GM19467 (cell line): ENCODE measurements around the gene UBE2G1.
A peak's percentile ranks its signal among the peaks of the same experiment; 100 is the strongest.

Source experiments
- ATAC-seq: cut with Tn5 transposase; IDR thresholded peaks from one replicate; pipeline ENCODE4 v1.9.1; 2021; ENCODE audit warnings: mild to moderate bottlenecking, moderate library complexity; ENCODE audit not compliant: unreplicated experiment

UBE2G1 gene

GRCh38 chr17:4309897-4310296, 56.6 kb downstream of the UBE2G1 start:
- ATAC-seq: no peak

GRCh38 chr17:4307179-4307930, 59.1 kb downstream of the UBE2G1 start:
- ATAC-seq: no peak

DNA sequence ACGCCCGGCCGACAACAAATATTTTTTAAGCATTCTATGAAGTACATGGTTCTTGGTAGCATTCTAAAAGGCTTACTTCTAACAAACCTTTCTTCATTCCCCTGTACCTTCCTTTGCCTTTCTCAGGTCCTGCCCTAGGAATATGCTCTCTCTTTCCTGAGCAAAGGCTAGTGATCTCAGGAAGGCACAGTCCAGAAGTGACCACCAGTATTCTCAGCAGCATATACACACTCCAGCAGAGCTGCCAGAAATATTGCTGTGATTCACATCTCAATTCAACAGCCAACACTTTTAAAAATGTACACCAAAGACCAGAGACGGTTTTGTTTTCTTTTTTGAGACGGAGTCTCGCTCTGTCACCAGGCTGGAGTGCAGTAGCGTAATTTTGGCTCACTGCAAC, 61.3 kb downstream of the UBE2G1 start:
- ATAC-seq: no peak

DNA sequence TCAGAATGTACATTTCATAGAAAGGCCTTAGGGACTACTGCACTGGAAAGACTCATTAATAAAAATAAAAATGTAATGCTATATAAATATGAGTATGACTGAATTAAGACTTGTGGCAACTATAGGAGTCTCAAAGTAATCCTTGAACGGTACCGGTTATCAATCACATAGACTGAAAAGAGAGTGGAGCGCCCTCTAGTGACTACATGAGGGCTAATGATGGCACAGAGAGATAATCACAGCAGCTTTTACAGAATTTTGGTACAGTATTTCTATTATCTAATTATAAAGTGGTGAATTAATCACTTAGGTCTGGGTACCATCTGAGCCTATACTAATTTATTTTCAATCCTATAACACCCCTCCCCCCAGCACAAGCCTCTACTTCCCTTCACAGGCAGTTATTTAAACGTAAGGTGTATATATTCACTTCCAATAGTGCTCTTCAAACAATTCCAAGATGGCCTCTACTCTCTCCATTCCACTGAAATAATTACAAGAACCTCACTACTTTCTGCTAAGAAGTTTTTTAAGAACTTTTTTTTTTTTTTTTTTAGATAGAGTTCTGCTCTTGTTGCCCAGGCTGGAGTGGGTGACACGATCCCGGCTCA, 62.0 kb downstream of the UBE2G1 start:
- no peak for ATAC-seq

GRCh38 chr17:4301066-4301465, 65.4 kb downstream of the UBE2G1 start:
- ATAC-seq: no peak

- no peak for ATAC-seq
Observed at GRCh38 chr17:4297351-4297750, 69.1 kb downstream of the UBE2G1 start.

GRCh38 chr17:4295686-4296085, 70.8 kb downstream of the UBE2G1 start:
- no peak for ATAC-seq

DNA sequence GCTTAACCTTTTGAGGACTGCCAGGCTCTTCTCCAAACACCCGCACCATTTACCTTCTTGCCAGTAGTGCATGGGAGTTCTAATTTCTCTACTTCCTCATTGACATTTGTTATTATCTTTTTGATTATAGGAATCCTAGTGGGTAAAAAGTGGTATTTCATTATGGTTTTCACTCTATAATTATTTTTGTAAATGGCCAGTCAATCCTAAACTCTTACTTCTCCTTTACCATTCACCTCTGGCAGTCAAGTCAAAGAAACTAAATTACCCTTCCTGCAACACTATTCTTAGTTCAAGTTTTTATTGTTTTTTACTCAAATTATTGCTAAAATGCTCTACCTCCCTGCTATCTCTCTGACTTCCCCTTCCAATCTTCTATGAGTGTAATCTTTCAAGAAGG, 72.9 kb downstream of the UBE2G1 start:
- no peak for ATAC-seq

DNA sequence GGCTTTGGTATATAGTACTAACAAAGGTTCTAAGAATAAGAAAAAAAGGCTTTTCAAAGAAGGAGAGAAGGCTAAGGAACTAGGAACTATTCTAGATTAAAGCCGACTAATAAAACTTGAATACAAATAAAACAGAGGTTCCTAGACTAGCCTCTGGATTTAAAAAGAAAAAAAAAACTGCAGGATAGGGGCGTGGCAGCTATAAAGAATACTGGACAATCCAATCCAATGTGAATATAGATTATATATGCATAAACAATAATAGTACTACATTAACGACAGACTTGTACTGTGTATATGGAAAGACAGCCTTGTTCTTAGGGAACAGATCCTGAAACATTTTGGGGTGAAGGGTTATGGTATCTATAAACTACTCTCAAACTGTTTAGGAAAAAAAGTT, 78.8 kb downstream of the UBE2G1 start:
- ATAC-seq: no peak

- ATAC-seq: no peak
Observed at GRCh38 chr17:4276514-4276913, 90.0 kb downstream of the UBE2G1 start.

GRCh38 chr17:4272972-4273368, 93.5 kb downstream of the UBE2G1 start:
- ATAC-seq: no peak

DNA sequence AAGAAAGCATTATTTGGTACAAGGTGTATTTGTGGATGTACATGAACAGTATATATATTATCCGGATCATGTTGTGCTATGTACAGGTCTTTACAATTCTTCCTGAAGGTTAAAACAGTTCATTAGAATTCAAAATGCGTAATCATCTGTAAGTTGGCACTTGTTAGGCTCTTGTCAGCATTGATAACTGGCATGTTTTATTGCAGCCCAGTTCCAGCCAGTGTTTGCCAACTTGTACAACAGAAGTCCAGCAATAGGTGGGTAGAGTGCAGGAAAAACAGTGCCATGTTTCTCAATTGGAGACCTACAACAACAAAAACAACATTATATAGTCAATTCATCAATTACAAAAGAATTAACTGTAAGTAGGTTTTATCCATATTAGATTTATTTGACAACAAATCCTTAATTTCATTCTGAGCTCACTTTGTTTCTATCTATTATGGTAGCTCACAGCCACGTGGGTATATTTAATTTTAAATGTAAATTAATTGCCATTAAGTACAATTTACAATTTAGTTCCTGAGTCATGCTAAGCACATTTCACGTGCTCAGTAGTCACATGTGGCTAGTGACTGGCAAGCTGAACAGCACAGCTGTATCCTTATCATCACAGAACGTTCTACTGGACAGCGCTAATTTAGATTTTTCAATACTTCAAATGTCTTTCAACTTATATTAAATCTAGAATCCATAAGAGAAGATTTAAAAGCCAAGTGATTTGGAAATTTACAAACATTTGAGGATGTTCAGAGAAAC, 94.1 kb downstream of the UBE2G1 start:
- no peak for ATAC-seq

DNA sequence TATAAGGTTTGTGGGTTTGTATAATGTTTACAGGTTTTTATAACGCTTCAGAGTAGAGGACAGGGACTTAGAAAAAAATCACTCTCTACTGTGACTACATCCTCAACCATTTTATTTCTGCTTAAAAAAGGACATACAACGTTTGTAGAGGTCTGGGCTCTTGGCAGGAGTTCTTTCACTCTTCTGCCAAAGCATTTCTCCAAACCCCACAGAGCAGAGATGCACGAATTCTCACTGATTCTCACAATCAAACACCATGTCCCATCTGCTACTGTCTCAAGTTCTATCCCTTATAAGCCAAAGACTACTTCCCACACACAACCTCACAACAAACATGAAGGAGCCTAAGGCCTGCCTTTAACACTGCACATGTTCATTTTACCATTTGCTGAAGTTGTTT, 95.7 kb downstream of the UBE2G1 start:
- ATAC-seq: no peak

- ATAC-seq: no peak
Observed at GRCh38 chr17:4269915-4270314, 96.6 kb downstream of the UBE2G1 start.

DNA sequence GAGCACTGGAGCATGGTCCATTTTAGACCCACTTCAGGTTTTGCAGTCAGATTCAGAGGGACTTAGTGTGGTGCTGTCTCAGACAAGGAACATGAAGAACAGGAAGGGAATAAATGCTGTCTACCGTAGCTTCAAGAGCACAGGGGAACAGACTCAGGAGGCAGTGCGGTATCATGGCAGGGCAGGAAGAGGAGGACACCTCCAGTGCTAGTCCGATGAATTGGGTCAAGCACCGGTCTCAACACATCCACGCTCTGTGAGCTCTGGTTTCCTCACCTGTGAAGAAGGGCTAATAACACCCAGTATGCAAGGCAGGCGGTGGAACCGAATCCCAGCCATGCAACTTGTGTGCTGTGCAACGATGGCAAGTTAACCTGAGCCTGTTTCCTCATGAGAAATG, 99.1 kb downstream of the UBE2G1 start:
- no peak for ATAC-seq

- no peak for ATAC-seq
Observed at GRCh38 chr17:4266550-4266949, 99.9 kb downstream of the UBE2G1 start.

DNA sequence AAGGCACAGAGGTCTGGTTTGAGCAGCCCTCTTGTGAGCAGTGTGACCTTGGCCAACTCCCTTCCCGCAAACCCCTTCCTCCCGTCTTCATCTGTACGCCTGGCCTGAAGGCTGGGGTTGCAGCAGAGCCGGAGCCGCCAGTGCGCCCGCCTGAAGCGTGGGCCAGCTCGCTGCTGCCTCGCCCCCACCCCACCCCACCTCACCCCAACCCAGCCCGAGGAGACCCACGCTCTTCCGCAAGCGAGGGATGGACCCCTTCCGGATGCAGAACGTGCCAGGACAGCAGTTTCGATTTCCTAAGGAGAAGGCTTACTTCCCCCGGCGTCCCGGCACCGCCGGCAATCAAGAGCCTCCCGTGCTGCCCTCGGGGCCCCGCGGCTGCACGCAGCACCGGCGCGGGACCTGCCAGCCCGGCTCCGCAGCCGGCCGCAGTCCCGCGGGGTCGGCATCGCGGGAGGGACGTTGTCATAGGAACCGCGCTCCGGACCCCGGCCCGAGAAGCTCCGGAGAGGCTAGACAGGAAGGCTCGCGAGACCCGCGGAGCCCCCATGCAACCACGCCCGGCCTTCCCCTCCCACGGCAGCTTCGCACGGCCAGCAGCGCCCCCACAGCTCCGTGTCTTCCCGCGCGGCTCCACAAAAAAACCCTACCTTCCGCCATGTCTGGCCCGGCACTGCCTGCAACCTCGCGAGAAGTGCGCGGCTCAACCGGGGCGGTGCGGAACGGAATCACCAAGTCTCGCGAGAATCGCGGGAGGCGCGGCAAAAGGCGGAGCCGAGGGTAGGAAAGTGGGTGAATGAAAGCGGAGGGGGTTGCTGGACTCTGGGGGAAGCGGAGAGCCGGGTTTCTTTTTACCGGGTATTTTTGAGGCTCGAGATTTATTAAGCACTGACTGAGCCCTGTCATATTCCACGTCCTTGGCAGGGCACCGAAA, 102.9 kb downstream of the UBE2G1 start, which contains the start of gene ANKFY1:
TSS of gene ANKFY1 (minus strand) at position 698 of the 934 bp plus-strand sequence. CDS start at position 660, 38 bp downstream.
- ATAC-seq: peak; percentile 79

DNA sequence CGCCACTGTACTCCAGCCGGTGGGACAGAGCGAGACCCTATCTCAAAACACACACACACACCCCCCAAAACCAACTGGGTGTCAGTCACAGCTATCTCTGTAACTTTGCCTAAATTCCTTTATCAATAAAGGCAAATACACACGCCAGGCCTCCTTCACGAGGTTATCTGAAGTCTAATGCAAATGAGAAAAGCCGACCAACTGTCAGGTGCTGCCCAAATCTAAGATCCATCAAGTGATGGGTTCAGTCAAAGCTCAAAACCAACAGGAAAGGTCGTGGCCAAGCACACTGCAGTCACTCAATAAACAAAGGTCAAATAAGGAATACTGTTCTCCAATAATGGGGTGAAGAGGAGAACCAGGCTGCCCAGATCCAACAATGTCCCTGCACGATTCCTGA, 103.8 kb downstream of the UBE2G1 start:
- no peak for ATAC-seq

GRCh38 chr17:4261452-4261851, 105.0 kb downstream of the UBE2G1 start:
- ATAC-seq: no peak

DNA sequence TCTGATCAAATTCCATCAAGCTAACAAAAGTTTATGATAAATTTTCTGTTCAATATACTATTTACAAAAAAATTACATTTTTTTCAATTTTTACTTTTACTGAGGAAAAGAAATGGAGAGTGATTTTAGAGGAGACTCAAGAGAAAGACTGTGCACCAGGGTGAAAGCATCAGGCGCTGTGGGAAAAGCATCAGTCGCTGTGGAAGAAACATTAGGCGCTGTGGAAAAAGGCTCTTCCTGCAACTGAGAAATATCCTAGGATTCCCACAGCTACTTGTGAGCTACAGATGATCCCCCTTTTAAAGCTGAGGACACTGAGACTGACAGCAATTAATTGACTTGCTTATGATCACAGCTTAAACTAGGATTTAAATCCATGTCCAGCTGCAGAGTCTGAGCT, 107.6 kb downstream of the UBE2G1 start:
- ATAC-seq: no peak

DNA sequence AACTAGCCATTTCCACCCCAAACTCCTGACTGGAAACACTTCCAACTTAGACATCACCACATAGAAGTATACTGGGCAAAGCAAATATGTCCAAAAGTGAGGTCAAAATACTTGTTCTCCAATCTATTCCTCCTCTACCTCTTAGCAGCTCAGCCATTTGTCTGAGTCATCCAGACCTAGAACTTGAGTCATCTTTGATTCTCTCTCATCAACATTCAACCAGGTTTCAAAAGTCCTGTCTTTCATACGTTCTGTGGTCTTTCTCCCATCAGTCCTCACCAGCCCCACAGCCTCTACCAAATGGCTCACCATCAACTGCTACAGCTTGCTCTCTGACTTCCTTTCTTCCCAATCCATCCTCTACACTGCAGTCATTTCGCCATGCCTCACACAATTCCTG, 109.5 kb downstream of the UBE2G1 start:
- ATAC-seq: no peak
